ENCODE measurements around the gene ARID1B. TPM values are rescaled to one million over a fixed set of nuclear protein-coding genes. Genes with fewer than 3 reads are reported as not detected.

The ARID1B gene
- total and polyA plus RNA-seq, 4 donors, result 7.0 to 49.0 (median 24.2) TPM

- TF ChIP-seq SP1 (IDR thresholded peaks at IDR 0.05), result no peak
- no peak for TF ChIP-seq CTCF (IDR thresholded peaks at IDR 0.05; ENCODE audit: low read depth, low read length, missing input control)
- no peak for TF ChIP-seq EGR1 (IDR thresholded peaks at IDR 0.05; ENCODE audit: low read depth in 2 of 2)
- Histone ChIP-seq H3K36me3 (ENCODE audit: control insufficient read depth in 4 of 4, insufficient read depth in 3 of 4, low read depth in 1 of 4, low read length in 3 of 4) (peaks cover 0 to 5% (median 3%) of the 10 kb centered on the region in 4 donors), H3K4me1 (ENCODE audit: control insufficient read depth in 4 of 4, insufficient read depth in 4 of 4, low read length in 3 of 4) (no peaks in the 10 kb centered on the region), H3K27ac (ENCODE audit: low read depth in 1 of 2, low read length in 2 of 2) (no peak overlapping the region), H3K4me3 (ENCODE audit: low read depth in 1 of 3, low read length in 3 of 3) (no peak overlapping the region), H3K9ac (ENCODE audit: low read depth in 1 of 2, low read length in 2 of 2) (no peak overlapping the region), H3K9me3 (ENCODE audit: control insufficient read depth in 4 of 4, low read length in 3 of 4) (no peaks in the 10 kb centered on the region), H3K27me3 (ENCODE audit: control insufficient read depth in 4 of 4, insufficient read depth in 4 of 4, low read length in 3 of 4) (no peaks in the 10 kb centered on the region)
- 94% methylated on average over 8 of the region's 8 CpGs for WGBS
- no peak for DNase-seq (ENCODE audit: low spot score)
Observed at GRCh38 chr6:157173776-157174175, 396.6 kb downstream of the ARID1B start.

GRCh38 chr6:157174731-157175130 is 397.6 kb downstream of the ARID1B start:
- DNase-seq (ENCODE audit: low spot score), result no peak
- Histone ChIP-seq H3K27me3 (ENCODE audit: control insufficient read depth in 4 of 4, insufficient read depth in 4 of 4, low read length in 3 of 4) (no peaks in the 10 kb centered on the region), H3K9me3 (ENCODE audit: control insufficient read depth in 4 of 4, low read length in 3 of 4) (no peaks in the 10 kb centered on the region)

More at GRCh38 chr6:157174731-157175130, 397.6 kb downstream of the ARID1B start:
- Histone ChIP-seq H3K9ac (ENCODE audit: low read depth in 1 of 2, low read length in 2 of 2) (no peak overlapping the region), H3K4me1 (ENCODE audit: control insufficient read depth in 4 of 4, insufficient read depth in 4 of 4, low read length in 3 of 4) (no peaks in the 10 kb centered on the region), H3K36me3 (ENCODE audit: control insufficient read depth in 4 of 4, insufficient read depth in 3 of 4, low read depth in 1 of 4, low read length in 3 of 4) (peaks cover 0 to 3% (median 2%) of the 10 kb centered on the region in 4 donors), H3K4me3 (ENCODE audit: low read depth in 1 of 3, low read length in 3 of 3) (no peak overlapping the region), H3K27ac (ENCODE audit: low read depth in 1 of 2, low read length in 2 of 2) (no peak overlapping the region)
- TF ChIP-seq JUND (IDR thresholded peaks at IDR 0.05) (no peak), RXRA (IDR thresholded peaks at IDR 0.05) (no peak), YY1 (IDR thresholded peaks at IDR 0.05) (no peak), ZBTB33 (IDR thresholded peaks at IDR 0.05) (no peak), REST (IDR thresholded peaks at IDR 0.05) (no peak), HNF4A (conservative IDR thresholded peaks at IDR 0.05) (no peak), CTCF (IDR thresholded peaks at IDR 0.05; ENCODE audit: low read depth, low read length, missing input control) (no peak), HNF4G (IDR thresholded peaks at IDR 0.05) (no peak), EGR1 (IDR thresholded peaks at IDR 0.05; ENCODE audit: low read depth in 2 of 2) (no peak), SP1 (IDR thresholded peaks at IDR 0.05) (no peak), GABPA (IDR thresholded peaks at IDR 0.05 in 1 of 2, conservative IDR thresholded peaks at IDR 0.05 in 1 of 2) (no peak), RAD21 (IDR thresholded peaks at IDR 0.05) (no peak), FOXA2 (IDR thresholded peaks at IDR 0.05) (no peak), ATF3 (IDR thresholded peaks at IDR 0.05) (no peak), NR2F2 (IDR thresholded peaks at IDR 0.05) (no peak), FOXA1 (IDR thresholded peaks at IDR 0.05) (no peak), MAX (IDR thresholded peaks at IDR 0.05) (no peak), TAF1 (conservative IDR thresholded peaks at IDR 0.05) (no peak)

Data from liver (tissue), 9 donors.